Lung microvascular endothelial cell (primary cell): ENCODE measurements around the gene PRKG1. TPM values are rescaled to one million over a fixed set of nuclear protein-coding genes. Genes with fewer than 3 reads are reported as not detected.

Source experiments
- DNase-seq, 2 donors: peaks; one replicate each; pipeline versions ENCODE4 v3.0.0 to v3.0.0-alpha.2; 2010; ENCODE audit warnings: low read depth in 2 of 2
- total RNA-seq: library from RNA; depleted of rRNA; stranded (reverse); fragments of >200 nt; gene quantifications from 2 replicates; pipeline ENCODE4 v1.2.1, GENCODE V29; 2014

The PRKG1 gene
- total RNA-seq, 1 donor from 2014 or later, result 3.6 TPM

DNA sequence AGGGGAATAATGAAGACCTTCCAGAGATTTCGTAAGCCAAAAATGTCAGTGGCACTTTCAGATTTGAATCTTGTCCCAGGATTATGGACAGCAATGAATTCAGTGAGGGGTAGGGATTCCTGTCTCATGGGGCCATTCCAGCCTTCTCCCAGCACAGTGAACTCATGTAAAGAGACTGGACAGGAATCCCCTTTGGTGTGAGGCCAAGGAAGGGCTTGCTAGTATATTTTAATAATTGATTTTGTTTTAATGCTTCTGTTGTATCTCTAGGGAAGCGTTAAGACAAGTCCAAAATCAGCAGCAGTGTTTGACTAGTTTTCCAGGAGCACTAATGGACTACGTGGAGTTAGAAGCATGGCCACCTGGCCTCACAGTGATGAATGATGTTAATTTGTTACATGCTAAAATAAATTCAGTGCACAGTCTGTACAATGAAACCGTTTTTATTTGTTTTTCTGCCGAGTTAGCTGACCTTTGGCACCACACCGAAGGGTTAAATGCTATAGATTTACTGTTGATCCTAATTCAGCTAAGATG lies 1025.8 kb downstream of the PRKG1 start:
- DNase-seq, result no peak

- no peak for DNase-seq
These were observed 1031.0 kb downstream of the PRKG1 start for GRCh38 chr10:52105301-52105700.

GRCh38 chr10:52106011-52106410 lies 1031.7 kb downstream of the PRKG1 start:
- DNase-seq, result no peak

GRCh38 chr10:52106899-52107298 lies 1032.6 kb downstream of the PRKG1 start:
- no peak for DNase-seq

DNA sequence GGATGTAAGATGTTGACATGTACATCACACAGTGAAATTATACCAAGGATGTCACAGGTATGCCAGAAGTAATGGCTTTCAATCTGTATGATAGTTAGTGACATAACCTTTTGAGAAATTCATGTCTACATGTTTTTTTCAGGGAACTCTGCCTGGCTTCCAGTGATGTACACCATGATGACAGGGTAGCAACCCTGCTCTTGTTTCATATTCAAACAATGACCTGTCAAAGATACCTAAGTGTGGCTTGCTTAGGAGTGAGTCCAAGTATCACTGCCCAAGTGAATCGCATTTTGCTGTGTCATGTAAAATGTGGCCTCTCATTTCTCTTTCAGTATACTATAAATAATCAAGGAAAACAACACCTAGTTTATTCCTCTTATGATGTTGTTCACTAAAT lies 1033.9 kb downstream of the PRKG1 start:
- DNase-seq, result no peak

DNA sequence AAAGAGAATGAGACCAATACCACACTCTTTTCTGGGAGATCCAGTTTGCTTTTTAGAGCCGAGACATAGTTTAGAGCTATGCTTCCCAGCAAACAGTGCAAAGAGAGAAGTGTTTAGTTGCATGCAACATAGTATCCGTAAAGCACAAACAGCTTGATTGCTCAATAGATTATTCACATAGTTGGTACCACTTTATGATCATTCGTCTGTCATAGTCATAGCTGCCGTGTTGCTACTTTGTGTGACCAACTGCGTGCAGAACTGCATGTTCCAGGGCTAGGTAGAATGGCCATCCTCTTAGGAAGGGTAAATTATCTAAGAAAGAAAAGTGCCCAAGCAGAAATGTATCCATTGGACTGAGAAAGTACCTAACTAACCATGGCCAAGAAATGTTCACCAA lies 1036.3 kb downstream of the PRKG1 start:
- no peak for DNase-seq

GRCh38 chr10:52111101-52111891 lies 1037.0 kb downstream of the PRKG1 start:
- no peak for DNase-seq

- DNase-seq, result peak; percentile 1 to 32
These were observed 1041.5 kb downstream of the PRKG1 start for GRCh38 chr10:52115823-52116222.

GRCh38 chr10:52119507-52119906 lies 1045.2 kb downstream of the PRKG1 start:
- DNase-seq, result no peak

DNA sequence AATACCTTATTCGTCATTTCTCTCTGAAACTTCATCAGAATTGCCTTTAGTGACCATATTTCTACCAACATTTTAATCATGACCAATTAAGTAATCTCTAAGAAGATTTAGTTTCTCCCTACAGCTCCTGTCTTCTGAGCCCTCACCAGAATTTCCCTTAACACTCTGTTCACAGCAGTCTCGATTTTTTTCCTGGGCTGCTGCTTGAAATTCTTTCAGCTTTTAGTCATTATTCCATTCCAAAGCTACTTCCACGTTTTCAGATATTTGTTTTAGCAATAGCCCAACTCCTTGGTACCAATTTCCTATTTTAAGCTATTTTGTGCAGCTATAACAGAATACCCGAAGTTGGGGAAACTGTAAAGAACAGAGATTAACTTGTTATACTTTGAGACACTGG lies 1047.4 kb downstream of the PRKG1 start:
- no peak for DNase-seq

DNA sequence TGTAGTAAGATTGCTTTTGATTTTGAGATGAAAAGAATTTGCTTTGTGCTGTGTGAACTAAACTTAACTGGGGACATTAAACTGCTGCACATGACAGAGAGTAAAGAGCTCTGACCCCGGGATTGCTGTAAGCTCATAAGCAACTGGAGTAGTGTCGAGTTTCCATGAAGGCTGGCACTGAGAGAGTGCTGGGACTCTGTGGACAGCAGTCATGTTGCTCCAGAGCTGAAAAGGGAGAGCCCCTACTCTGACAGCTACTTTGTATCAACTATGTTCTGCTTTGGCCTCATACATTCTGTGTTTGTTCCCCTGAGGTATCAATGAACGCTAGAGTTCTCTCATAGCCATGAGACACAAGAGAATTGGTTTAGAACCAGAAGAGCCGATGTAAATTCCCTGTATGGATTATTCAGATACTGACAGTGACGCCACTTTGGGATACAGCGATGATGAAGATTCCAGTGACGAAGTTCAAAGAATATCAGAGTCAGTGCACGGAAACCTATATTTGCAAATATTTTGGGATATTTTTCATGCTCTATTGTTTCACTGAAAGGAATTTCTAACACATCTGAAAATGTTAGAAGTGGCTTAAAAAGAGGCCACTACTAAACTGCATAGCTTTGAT lies 1053.9 kb downstream of the PRKG1 start:
- DNase-seq, result no peak

- no peak for DNase-seq
These were observed 1055.3 kb downstream of the PRKG1 start for GRCh38 chr10:52129410-52130178.

DNA sequence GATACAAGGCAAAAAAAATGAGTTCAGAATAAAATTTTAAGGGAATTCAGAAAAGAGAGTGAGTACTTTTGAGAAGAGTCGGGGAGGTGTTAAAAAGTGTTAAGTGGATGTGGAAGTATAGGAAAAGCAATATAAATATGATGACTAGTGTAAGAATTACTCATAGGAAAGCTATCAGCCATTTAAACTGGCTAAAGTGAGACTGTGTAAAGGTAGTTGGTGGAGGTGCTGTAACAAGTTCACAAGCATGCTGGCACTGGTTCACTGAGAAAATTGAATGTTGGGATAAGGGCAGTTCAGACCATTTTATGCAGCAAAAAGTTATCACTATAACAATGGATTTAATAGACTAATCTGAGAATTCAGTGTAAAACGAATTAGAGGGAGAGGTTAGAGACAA lies 1060.8 kb downstream of the PRKG1 start:
- no peak for DNase-seq

- no peak for DNase-seq
These were observed 1062.6 kb downstream of the PRKG1 start for GRCh38 chr10:52136921-52137320.

- DNase-seq, result no peak
These were observed 1069.1 kb downstream of the PRKG1 start for GRCh38 chr10:52143338-52143737.

- DNase-seq, result no peak
These were observed 1071.3 kb downstream of the PRKG1 start for GRCh38 chr10:52145636-52146035.

GRCh38 chr10:52146766-52147165 lies 1072.5 kb downstream of the PRKG1 start:
- DNase-seq, result no peak

DNA sequence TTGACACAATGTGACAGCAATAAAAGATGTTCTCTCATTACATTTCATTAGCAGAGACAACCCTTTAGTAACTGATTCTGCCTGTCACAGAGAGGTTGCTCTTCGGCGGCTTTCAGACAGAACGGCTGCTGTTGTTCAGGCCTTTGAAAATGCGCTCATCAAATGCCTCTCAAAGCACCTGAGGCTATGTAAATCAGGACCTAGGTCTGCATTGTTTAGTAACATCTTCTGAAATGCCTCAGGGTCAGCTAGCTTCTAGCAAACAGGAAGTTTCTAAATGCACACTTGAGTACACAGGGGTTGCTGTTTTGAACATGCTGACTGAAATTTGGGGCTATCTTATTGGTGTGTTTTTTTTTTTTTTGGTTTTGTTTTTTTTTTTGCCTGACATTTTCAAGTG lies 1096.5 kb downstream of the PRKG1 start:
- no peak for DNase-seq

GRCh38 chr10:52172581-52172980 lies 1098.3 kb downstream of the PRKG1 start:
- DNase-seq, result no peak

- DNase-seq, result no peak
These were observed 1111.0 kb downstream of the PRKG1 start for GRCh38 chr10:52185256-52185655.

GRCh38 chr10:52187521-52188258 lies 1113.4 kb downstream of the PRKG1 start:
- DNase-seq, result peak in 1 of 2 donors; percentile 54
